ENCODE measurements around the gene RIPK4. TPM values are rescaled to one million over a fixed set of nuclear protein-coding genes. Genes with fewer than 3 reads are reported as not detected.
"Not testable (repeated sequence)": the region's sequence is repeated elsewhere in the genome, so short reads cannot be mapped to it uniquely, and the experiment has no call there.

Gene RIPK4
- total RNA-seq, 1 experiment from 2014 or later = 20.1 TPM

GRCh38 chr21:41695513-41695912, 71.3 kb downstream of the RIPK4 start:
- Mint-ChIP-seq H3K9me3 (peaks cover 15% of the 10 kb centered on the region), H3K36me3 (no peaks in the 10 kb centered on the region), H3K4me1 (0 out of 2 replicates have a peak, but pooled peaks cover 2% of the 10 kb centered on the region), H3K27me3 (ENCODE audit: low read depth) (no peaks in the 10 kb centered on the region; the same call in none of the 2 replicates), H3K4me3 (no peak overlapping the region), H3K27ac (no peak overlapping the region)
- TF ChIP-seq IRF1 (CRISPR knock-in tag; IDR thresholded peaks at IDR 0.05) = no peak
- no peak for TF ChIP-seq ZMAT4 (CRISPR knock-in tag; IDR thresholded peaks at IDR 0.05)
- no peak for TF ChIP-seq SMAD3 (CRISPR knock-in tag; IDR thresholded peaks at IDR 0.05; ENCODE audit: borderline replicate concordance)
- TF ChIP-seq RELA (CRISPR knock-in tag; IDR thresholded peaks at IDR 0.05; ENCODE audit: borderline replicate concordance) = no peak
- no peak for TF ChIP-seq ZNF423 (CRISPR knock-in tag; IDR thresholded peaks at IDR 0.05)
- TF ChIP-seq ELF4 (CRISPR knock-in tag; IDR thresholded peaks at IDR 0.05; ENCODE audit: low read depth) = no peak
- no peak for TF ChIP-seq ZNF219 (CRISPR knock-in tag; IDR thresholded peaks at IDR 0.05; ENCODE audit: borderline replicate concordance)
- no peak for TF ChIP-seq ZBTB43 (CRISPR knock-in tag; IDR thresholded peaks at IDR 0.05)
- TF ChIP-seq ZSCAN18 (CRISPR knock-in tag; IDR thresholded peaks at IDR 0.05) = no peak
- TF ChIP-seq FOXJ3 (CRISPR knock-in tag; IDR thresholded peaks at IDR 0.05; ENCODE audit: borderline replicate concordance) = no peak
- ChIA-PET CTCF (interaction anchor here (0.7 to 2.0 kb wide), 3 partner anchors 67 to 83 kb away, joined by 3 to 8 read pairs (median 3); no protein-coding TSS in a partner anchor), POLR2A (interaction anchor here (1.0 kb wide), 1 partner anchor 9 kb away, joined by 4 read pairs; no protein-coding TSS in a partner anchor)
- no peak for DNase-seq (ENCODE audit: low spot score)
- ATAC-seq = no peak

GRCh38 chr21:41694042-41694441, 72.8 kb downstream of the RIPK4 start:
- H3K4me3 Mint-ChIP-seq; H3K27ac Mint-ChIP-seq; H3K36me3 Mint-ChIP-seq; H3K4me1 Mint-ChIP-seq; CTCF ChIA-PET; H3K27me3 Mint-ChIP-seq (ENCODE audit: low read depth); DNase-seq (ENCODE audit: low spot score); POLR2A ChIA-PET; ATAC-seq: not testable (repeated sequence)
- peaks cover 18% of the 10 kb centered on the region for H3K9me3 Mint-ChIP-seq

- Mint-ChIP-seq H3K36me3 (no peaks in the 10 kb centered on the region), H3K4me1 (peaks cover 2% of the 10 kb centered on the region; the same call in 1 of the 2 replicates), H3K27me3 (ENCODE audit: low read depth) (no peaks in the 10 kb centered on the region; the same call in 1 of the 2 replicates), H3K27ac (no peak overlapping the region), H3K9me3 (peaks cover 18% of the 10 kb centered on the region), H3K4me3 (no peak overlapping the region)
- POLR2A ChIA-PET = no interaction called here
- ATAC-seq = no peak
- no peak for TF ChIP-seq GTF2I (CRISPR knock-in tag; conservative IDR thresholded peaks at IDR 0.05)
- TF ChIP-seq SMAD4 (CRISPR knock-in tag; IDR thresholded peaks at IDR 0.05) = no peak
- DNase-seq (ENCODE audit: low spot score) = no peak
- CTCF ChIA-PET = interaction anchor here (1.1 kb wide), 1 partner anchor 79 kb away, joined by 3 read pairs; no protein-coding TSS in a partner anchor
These were observed 74.7 kb downstream of the RIPK4 start for GRCh38 chr21:41692185-41692565.

GRCh38 chr21:41691205-41692184, 75.4 kb downstream of the RIPK4 start:
- no peak overlapping the region for H3K27ac Mint-ChIP-seq
- no peaks in the 10 kb centered on the region; the same call in 1 of the 2 replicates for H3K27me3 Mint-ChIP-seq (ENCODE audit: low read depth)
- ChIA-PET POLR2A (no interaction called here), CTCF (interaction anchor here (1.1 kb wide), 1 partner anchor 78 kb away, joined by 3 read pairs; no protein-coding TSS in a partner anchor)
- DNase-seq (ENCODE audit: low spot score) (no peak), ATAC-seq (no peak)
- H3K4me3 Mint-ChIP-seq = no peak overlapping the region
- H3K36me3 Mint-ChIP-seq = no peaks in the 10 kb centered on the region
- H3K4me1 Mint-ChIP-seq = peaks cover 6% of the 10 kb centered on the region
- H3K9me3 Mint-ChIP-seq = peaks cover 18% of the 10 kb centered on the region
- TF ChIP-seq GABPB1 (CRISPR knock-in tag; IDR thresholded peaks at IDR 0.05) = no peak
- no peak for TF ChIP-seq CTCF (IDR thresholded peaks at IDR 0.05)
- no peak for TF ChIP-seq MXD4 (CRISPR knock-in tag; IDR thresholded peaks at IDR 0.05; ENCODE audit: borderline replicate concordance)
- TF ChIP-seq CREB1 (CRISPR knock-in tag; IDR thresholded peaks at IDR 0.05) = no peak
- TF ChIP-seq ARID4B (CRISPR knock-in tag; IDR thresholded peaks at IDR 0.05; ENCODE audit: borderline replicate concordance) = no peak
